Mammary epithelial cell (primary cell): ENCODE measurements around the gene EPHA5.

Experiments
- EZH2 ChIP-seq: IDR thresholded peaks from 2 replicates; pipeline ENCODE4 v1.6.1; 2012; ENCODE audit warnings: low read length, inconsistent platforms, borderline replicate concordance
- TF ChIP-seq, protein P1 (sequence below), 2 donors: IDR thresholded peaks in 1 of 2; conservative IDR thresholded peaks in 1 of 2; 2 replicates each; pipeline ENCODE4 v1.5.1; 2011 to 2012; ENCODE audit warnings: inconsistent platforms in 2 of 2, low read length in 2 of 2, mild to moderate bottlenecking in 2 of 2, control low read depth in 1 of 2, low read depth in 1 of 2; ENCODE audit not compliant: insufficient read depth in 1 of 2; ENCODE audit errors: extremely low read depth in 1 of 2

- TF ChIP-seq EZH2, result no peak
- TF ChIP-seq, protein P1, sequence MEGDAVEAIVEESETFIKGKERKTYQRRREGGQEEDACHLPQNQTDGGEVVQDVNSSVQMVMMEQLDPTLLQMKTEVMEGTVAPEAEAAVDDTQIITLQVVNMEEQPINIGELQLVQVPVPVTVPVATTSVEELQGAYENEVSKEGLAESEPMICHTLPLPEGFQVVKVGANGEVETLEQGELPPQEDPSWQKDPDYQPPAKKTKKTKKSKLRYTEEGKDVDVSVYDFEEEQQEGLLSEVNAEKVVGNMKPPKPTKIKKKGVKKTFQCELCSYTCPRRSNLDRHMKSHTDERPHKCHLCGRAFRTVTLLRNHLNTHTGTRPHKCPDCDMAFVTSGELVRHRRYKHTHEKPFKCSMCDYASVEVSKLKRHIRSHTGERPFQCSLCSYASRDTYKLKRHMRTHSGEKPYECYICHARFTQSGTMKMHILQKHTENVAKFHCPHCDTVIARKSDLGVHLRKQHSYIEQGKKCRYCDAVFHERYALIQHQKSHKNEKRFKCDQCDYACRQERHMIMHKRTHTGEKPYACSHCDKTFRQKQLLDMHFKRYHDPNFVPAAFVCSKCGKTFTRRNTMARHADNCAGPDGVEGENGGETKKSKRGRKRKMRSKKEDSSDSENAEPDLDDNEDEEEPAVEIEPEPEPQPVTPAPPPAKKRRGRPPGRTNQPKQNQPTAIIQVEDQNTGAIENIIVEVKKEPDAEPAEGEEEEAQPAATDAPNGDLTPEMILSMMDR (conservative IDR thresholded peaks at IDR 0.05 in 1 of 2, IDR thresholded peaks at IDR 0.05 in 1 of 2; ENCODE audit: extremely low read depth in 1 of 2, insufficient read depth in 1 of 2, low read depth in 1 of 2, low read length in 2 of 2), result no peak
Observed at GRCh38 chr4:65600656-65601055, 69.6 kb downstream of the EPHA5 start.
